Mucosa of descending colon (tissue), 3 donors: ENCODE results near the gene TAX1BP1. TPM values are rescaled to one million over a fixed set of nuclear protein-coding genes. Genes with fewer than 3 reads are reported as not detected.

Experiments
- ATAC-seq: fragments of 200-7000 bp; cut with Tn5 transposase; one replicate; pipeline ENCODE4 v1.9.1; 2020; ENCODE audit warnings: mild to moderate bottlenecking, moderate library complexity
- DNase-seq, 3 donors: peaks; one replicate each; pipeline ENCODE4 v3.0.0-alpha.2; 2020
- H3K36me3 ChIP-seq: fragments of 200-600 bp; one replicate; pipeline ENCODE4 v1.8.0; 2021; ENCODE audit warnings: low read depth, mild to moderate bottlenecking
- H3K4me1 ChIP-seq: fragments of 200-600 bp; one replicate; pipeline ENCODE4 v1.8.0; 2021; ENCODE audit warnings: low read depth, mild to moderate bottlenecking
- H3K4me3 ChIP-seq: fragments of 200-600 bp; one replicate; pipeline ENCODE4 v1.8.0; 2021; ENCODE audit warnings: mild to moderate bottlenecking
- H3K9me3 ChIP-seq: fragments of 200-600 bp; one replicate; pipeline ENCODE4 v1.8.0; 2021; ENCODE audit warnings: mild to moderate bottlenecking
- intact Hi-C, 2 donors: fragments of 100-400 bp; cut with DNase I in 1 of 2; cut with micrococcal nuclease in 1 of 2; formaldehyde crosslinking; loops; one replicate each; pipeline versions ENCODE4 v1.11.0 to v1.11.1; 2022; cut with DNase I, micrococcal nuclease
- total RNA-seq, 3 donors: library from RNA; stranded (reverse); fragmentation: NEBNext Ultra II Directional in 2 of 3; extraction: Animal tissue kit (Norgen Biotek cat#: 25700) in 2 of 3; gene quantifications; one replicate each; pipeline versions ENCODE4 v1.2.1 to v1.2.4, GENCODE V29; 2021 to 2023
- TF ChIP-seq, protein P1 (sequence below): fragments of 200-600 bp; IDR thresholded peaks from one replicate; pipeline ENCODE4 v1.8.0; 2022; ENCODE audit warnings: antibody characterized with exemption, mild to moderate bottlenecking
- donor health status: DM: no; HTN: no; CAD: no; lungs with moderate emphysema.
- donor health status: DM: no; HTN: no; CAD: no.
- donor health status: DM: no; HTN: yes; CAD: no.

Gene TAX1BP1
- total RNA-seq, 3 donors from 2014 or later: 115 to 163 (median 150) TPM

DNA sequence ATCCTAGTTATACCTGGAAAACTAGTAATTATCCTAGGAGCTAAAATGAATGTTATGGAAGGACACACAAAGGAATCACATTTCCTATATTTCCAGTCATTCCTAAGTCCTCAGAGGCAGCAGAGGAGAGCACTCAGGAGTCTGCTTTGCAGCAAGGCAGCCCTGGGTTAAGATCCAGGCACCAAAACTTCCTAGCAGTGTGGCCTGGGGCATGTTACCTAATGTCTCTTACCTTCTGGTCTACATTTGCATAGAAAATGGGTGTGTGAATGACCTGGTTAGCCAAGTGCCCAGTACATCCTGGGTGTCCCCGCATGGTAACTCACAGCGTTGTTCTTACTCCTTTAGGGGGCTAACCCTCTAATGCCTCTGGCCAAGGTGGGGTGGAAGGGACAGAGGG, 135.9 kb downstream of the TAX1BP1 start:
- intact Hi-C loops: no loop called here
- DNase-seq (no peak), ATAC-seq (no peak)
- TF ChIP-seq, protein P1, sequence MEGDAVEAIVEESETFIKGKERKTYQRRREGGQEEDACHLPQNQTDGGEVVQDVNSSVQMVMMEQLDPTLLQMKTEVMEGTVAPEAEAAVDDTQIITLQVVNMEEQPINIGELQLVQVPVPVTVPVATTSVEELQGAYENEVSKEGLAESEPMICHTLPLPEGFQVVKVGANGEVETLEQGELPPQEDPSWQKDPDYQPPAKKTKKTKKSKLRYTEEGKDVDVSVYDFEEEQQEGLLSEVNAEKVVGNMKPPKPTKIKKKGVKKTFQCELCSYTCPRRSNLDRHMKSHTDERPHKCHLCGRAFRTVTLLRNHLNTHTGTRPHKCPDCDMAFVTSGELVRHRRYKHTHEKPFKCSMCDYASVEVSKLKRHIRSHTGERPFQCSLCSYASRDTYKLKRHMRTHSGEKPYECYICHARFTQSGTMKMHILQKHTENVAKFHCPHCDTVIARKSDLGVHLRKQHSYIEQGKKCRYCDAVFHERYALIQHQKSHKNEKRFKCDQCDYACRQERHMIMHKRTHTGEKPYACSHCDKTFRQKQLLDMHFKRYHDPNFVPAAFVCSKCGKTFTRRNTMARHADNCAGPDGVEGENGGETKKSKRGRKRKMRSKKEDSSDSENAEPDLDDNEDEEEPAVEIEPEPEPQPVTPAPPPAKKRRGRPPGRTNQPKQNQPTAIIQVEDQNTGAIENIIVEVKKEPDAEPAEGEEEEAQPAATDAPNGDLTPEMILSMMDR: no peak
- Histone ChIP-seq H3K36me3 (no peaks in the 10 kb centered on the region), H3K9me3 (no peaks in the 10 kb centered on the region), H3K4me1 (peaks cover 24% of the 10 kb centered on the region), H3K4me3 (no peak overlapping the region)

DNA sequence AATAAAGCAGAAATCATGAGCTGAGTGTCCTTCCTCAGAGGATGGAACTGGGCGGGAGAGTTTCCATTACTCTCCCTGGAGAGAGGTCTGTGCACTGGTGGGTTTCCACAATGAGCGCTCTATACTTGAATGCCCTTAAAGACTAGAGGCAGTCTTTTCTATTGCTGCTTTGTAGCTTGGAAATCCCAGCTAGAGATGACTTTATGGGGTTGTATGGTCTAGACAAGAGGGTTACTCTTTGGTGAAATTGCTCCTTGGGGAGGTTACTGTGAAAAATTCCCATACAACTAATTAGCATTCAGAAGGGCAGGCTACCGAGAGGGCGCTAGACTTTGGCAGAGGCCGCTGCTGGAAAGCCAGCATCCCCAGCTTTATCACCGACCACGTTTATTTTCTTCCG, 136.8 kb downstream of the TAX1BP1 start:
- Histone ChIP-seq H3K36me3 (no peaks in the 10 kb centered on the region), H3K4me3 (no peak overlapping the region), H3K4me1 (peaks cover 24% of the 10 kb centered on the region), H3K9me3 (no peaks in the 10 kb centered on the region)
- intact Hi-C loops: no loop called here
- ATAC-seq: no peak
- TF ChIP-seq, protein P1: no peak
- DNase-seq: no peak

Other genes starting within 250 kb of the TAX1BP1 start
- gene HIBADH, start 77.3 kb upstream of the TAX1BP1 start, total RNA-seq: 10 to 100 TPM; 26.2 to 49.2 (median 30.1) TPM